ENCODE measurements around the gene FSD1. TPM values are rescaled to one million over a fixed set of nuclear protein-coding genes. Genes with fewer than 3 reads are reported as not detected.

The FSD1 gene
- total RNA-seq, 2 donors from 2014 or later: 8.3 to 13.1 TPM

GRCh38 chr19:4366666-4367335 lies 62.4 kb downstream of the FSD1 start:
- Mint-ChIP-seq H3K27ac (no peak overlapping the region), H3K36me3 (ENCODE audit: low read depth) (peaks cover 72% of the 10 kb centered on the region), H3K27me3 (no peaks in the 10 kb centered on the region), H3K4me3 (no peak overlapping the region), H3K9me3 (no peaks in the 10 kb centered on the region), H3K4me1 (peaks cover 8% of the 10 kb centered on the region)
- ATAC-seq (replicated peaks): no peak

- Mint-ChIP-seq H3K4me1 (peaks cover 8% of the 10 kb centered on the region), H3K4me3 (peak overlapping the region; percentile 19), H3K9me3 (no peaks in the 10 kb centered on the region), H3K27ac (no peak overlapping the region), H3K36me3 (ENCODE audit: low read depth) (peaks cover 66% of the 10 kb centered on the region), H3K27me3 (no peaks in the 10 kb centered on the region)
- ATAC-seq (replicated peaks): no peak
Observed at GRCh38 chr19:4367336-4367723, 62.9 kb downstream of the FSD1 start.

- ATAC-seq (replicated peaks): no peak
- Mint-ChIP-seq H3K4me3 (peak overlapping the region; percentile 19), H3K27me3 (no peaks in the 10 kb centered on the region), H3K4me1 (peaks cover 8% of the 10 kb centered on the region), H3K27ac (no peak overlapping the region), H3K9me3 (no peaks in the 10 kb centered on the region), H3K36me3 (ENCODE audit: low read depth) (peaks cover 62% of the 10 kb centered on the region)
Observed at GRCh38 chr19:4367781-4368127, 63.4 kb downstream of the FSD1 start.

GRCh38 chr19:4368128-4368820 lies 63.9 kb downstream of the FSD1 start:
- H3K4me3 Mint-ChIP-seq: peak overlapping the region; percentile 75
- no peaks in the 10 kb centered on the region for H3K27me3 Mint-ChIP-seq
- peaks cover 57% of the 10 kb centered on the region for H3K36me3 Mint-ChIP-seq (ENCODE audit: low read depth)
- no peaks in the 10 kb centered on the region for H3K9me3 Mint-ChIP-seq
- peaks cover 8% of the 10 kb centered on the region for H3K4me1 Mint-ChIP-seq
- ATAC-seq (replicated peaks): peak; percentile 10
- peak overlapping the region; percentile 84 for H3K27ac Mint-ChIP-seq

GRCh38 chr19:4369109-4369887 lies 64.9 kb downstream of the FSD1 start:
- Mint-ChIP-seq H3K36me3 (ENCODE audit: low read depth) (peaks cover 53% of the 10 kb centered on the region), H3K4me3 (peak overlapping the region; percentile 75), H3K27me3 (no peaks in the 10 kb centered on the region), H3K27ac (peak overlapping the region; percentile 84), H3K9me3 (no peaks in the 10 kb centered on the region), H3K4me1 (peaks cover 13% of the 10 kb centered on the region)
- ATAC-seq (replicated peaks): peak; percentile 78

DNA sequence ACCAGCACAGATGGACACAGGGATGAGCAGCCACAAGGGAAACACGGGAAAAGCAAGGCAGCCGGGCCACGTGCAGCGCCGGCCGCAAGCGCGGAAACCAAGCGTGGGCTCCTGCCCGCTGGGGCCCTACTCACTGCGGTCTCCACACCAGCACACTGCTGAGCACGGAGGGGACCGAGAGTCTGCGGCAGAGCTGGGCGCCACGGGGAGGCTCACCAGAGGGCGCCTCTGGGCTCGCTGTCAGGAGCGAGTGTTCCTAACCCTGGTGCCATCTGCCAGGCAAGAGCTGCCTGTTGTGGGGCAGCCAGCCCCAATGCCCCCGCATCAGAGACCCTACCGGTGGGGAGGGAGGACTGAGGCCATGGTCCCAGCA lies 65.5 kb downstream of the FSD1 start:
- peak; percentile 83 for ATAC-seq (replicated peaks)
- Mint-ChIP-seq H3K27me3 (no peaks in the 10 kb centered on the region), H3K27ac (peak overlapping the region; percentile 84), H3K9me3 (no peaks in the 10 kb centered on the region), H3K36me3 (ENCODE audit: low read depth) (peaks cover 47% of the 10 kb centered on the region), H3K4me3 (peak overlapping the region; percentile 75), H3K4me1 (peaks cover 13% of the 10 kb centered on the region)

- Mint-ChIP-seq H3K9me3 (no peaks in the 10 kb centered on the region), H3K4me1 (peaks cover 13% of the 10 kb centered on the region), H3K4me3 (peak overlapping the region; percentile 75), H3K27me3 (no peaks in the 10 kb centered on the region), H3K27ac (peak overlapping the region; percentile 84), H3K36me3 (ENCODE audit: low read depth) (peaks cover 46% of the 10 kb centered on the region)
- no peak for ATAC-seq (replicated peaks)
Observed at GRCh38 chr19:4370418-4371041, 66.1 kb downstream of the FSD1 start.

DNA sequence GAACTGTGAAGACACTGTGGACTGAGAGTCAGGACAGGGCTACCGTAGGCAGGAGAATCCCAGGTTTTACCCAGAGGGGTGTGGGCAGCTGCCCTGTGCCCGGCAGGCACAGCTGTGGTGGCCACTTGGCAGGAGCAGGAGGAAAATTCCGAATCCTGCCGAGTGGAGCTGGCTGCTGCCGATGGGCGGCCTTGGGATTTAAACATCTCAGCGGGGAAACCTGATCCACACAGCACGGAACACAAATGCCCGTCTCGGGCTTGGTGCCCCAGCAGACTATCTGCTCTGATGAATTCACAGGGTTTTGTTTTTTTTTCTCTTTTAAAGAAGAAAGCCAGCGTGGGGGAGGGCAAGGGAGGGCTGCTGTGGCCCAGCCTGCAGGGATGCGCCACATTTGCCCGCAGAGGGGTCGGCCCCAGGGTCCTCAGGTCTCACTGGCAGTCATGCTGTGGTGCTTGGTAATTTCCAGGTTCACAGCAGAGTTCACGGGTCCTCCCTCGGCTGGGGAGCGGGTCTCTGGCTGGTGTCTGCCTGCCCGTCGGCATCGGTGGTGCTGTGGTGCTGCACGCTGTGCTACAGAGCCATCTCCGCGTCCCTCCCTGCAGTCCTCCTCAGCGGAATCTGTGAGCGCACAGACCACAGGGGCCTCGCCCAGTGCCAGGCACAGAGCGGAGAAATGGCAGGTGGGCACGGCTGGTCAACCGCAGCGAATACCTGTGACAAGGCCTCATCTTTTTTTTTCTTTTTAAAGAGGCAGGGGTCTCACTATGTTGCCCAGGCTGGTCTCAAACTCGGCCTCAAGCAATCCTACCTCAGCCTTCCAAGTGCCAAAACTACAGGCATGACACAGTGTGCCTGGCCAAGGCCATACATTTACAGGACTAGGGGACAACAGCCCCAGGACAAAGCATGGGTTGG lies 67.1 kb downstream of the FSD1 start:
- no peak for ATAC-seq (replicated peaks)
- H3K4me1 Mint-ChIP-seq: peaks cover 18% of the 10 kb centered on the region
- peaks cover 47% of the 10 kb centered on the region for H3K36me3 Mint-ChIP-seq (ENCODE audit: low read depth)
- H3K27ac Mint-ChIP-seq: no peak overlapping the region
- peak overlapping the region; percentile 75 for H3K4me3 Mint-ChIP-seq
- H3K27me3 Mint-ChIP-seq: no peaks in the 10 kb centered on the region
- H3K9me3 Mint-ChIP-seq: no peaks in the 10 kb centered on the region

DNA sequence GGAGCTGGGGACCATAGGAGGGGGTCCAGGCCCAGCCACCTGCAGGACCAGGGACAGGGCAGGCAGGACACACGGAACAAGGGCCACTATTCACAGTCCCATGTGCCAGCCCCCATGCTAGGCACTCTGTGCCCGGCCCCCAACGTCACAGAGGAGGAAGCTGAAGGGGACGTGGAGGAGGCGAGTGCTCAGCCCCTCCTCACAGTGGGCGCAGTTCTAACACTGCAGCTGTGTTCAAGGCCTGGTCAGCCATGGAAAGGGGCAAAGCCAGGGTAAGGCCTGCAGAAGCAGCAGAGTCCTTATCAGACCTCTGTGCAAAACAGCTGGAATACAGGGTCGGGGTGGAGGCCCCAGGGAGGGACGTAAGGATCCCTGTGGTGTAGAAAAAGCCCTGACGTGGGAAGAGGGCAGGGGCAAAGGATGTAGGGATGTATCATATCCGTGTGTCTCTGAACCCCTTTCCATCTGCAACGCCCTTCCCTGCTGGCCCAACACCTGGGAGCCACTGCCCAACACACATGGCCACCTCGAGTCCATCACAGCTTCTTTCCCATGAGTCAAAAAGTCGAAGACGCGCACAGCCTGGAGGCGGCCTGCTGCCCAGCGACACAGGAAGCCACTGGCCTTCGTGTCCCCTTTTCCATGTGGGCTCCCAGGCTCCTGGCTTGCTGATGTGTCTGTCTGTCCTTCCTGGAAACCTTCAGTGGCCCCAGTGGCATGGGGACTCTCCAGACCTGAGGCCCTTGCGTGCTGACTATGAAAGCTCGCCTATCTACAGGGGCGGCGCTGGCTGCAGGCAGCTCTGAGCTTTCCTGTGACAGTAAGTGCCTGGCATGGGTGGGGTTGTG lies 68.0 kb downstream of the FSD1 start:
- H3K4me3 Mint-ChIP-seq: no peak overlapping the region
- ATAC-seq (replicated peaks): no peak
- H3K27ac Mint-ChIP-seq: no peak overlapping the region
- H3K4me1 Mint-ChIP-seq: peaks cover 25% of the 10 kb centered on the region
- peaks cover 44% of the 10 kb centered on the region for H3K36me3 Mint-ChIP-seq (ENCODE audit: low read depth)
- H3K9me3 Mint-ChIP-seq: no peaks in the 10 kb centered on the region
- no peaks in the 10 kb centered on the region for H3K27me3 Mint-ChIP-seq

GRCh38 chr19:4373013-4373367 lies 68.6 kb downstream of the FSD1 start:
- no peak overlapping the region for H3K4me3 Mint-ChIP-seq
- H3K9me3 Mint-ChIP-seq: no peaks in the 10 kb centered on the region
- ATAC-seq (replicated peaks): no peak
- no peak overlapping the region for H3K27ac Mint-ChIP-seq
- H3K36me3 Mint-ChIP-seq (ENCODE audit: low read depth): peaks cover 38% of the 10 kb centered on the region
- peaks cover 25% of the 10 kb centered on the region for H3K4me1 Mint-ChIP-seq
- H3K27me3 Mint-ChIP-seq: no peaks in the 10 kb centered on the region

Measured in activated T-helper 17 cell treated with anti-CD3 and anti-CD28 coated beads, Interleukin-2, amount 50 U/mL, for 72 hours (primary cell).